ENCODE data around the gene PIK3CA.

PIK3CA gene

GRCh38 chr3:179181993-179182551 lies 33.9 kb downstream of the PIK3CA start:
- DNase-seq = no peak

GRCh38 chr3:179182902-179183301 lies 34.7 kb downstream of the PIK3CA start:
- H3K9ac ChIP-seq (ENCODE audit: low read depth, low read length) = no peak overlapping the region
- peaks cover 15% of the 10 kb centered on the region for H3K4me1 ChIP-seq (ENCODE audit: insufficient read depth, low read length)
- no peak overlapping the region for H2AFZ ChIP-seq (ENCODE audit: low read depth, low read length)
- no peak for ATAC-seq (ENCODE audit: insufficient read depth, low read depth)
- peaks cover 62% of the 10 kb centered on the region for H4K20me1 ChIP-seq (ENCODE audit: insufficient read depth, low read length)
- TF ChIP-seq CTCF (IDR thresholded peaks at IDR 0.05; ENCODE audit: borderline replicate concordance, extremely low read depth, low read length, poor library complexity, severe bottlenecking) (no peak), EZH2 (IDR thresholded peaks at IDR 0.05; ENCODE audit: borderline replicate concordance, low read depth, low read length, severe bottlenecking) (no peak)
- no peaks in the 10 kb centered on the region for H3K27me3 ChIP-seq (ENCODE audit: insufficient read depth, low read length, poor library complexity)
- H3K9me3 ChIP-seq (ENCODE audit: insufficient read depth, low read length, severe bottlenecking) = no peaks in the 10 kb centered on the region
- H3K79me2 ChIP-seq (ENCODE audit: insufficient read depth, low read length) = peaks cover 93% of the 10 kb centered on the region
- no peaks in the 10 kb centered on the region for H3K36me3 ChIP-seq (ENCODE audit: insufficient read depth, low read length)
- no peak overlapping the region for H3K4me2 ChIP-seq (ENCODE audit: insufficient read depth, low read length)
- H3K27ac ChIP-seq (ENCODE audit: low read length) = no peak overlapping the region
- DNase-seq = no peak
- H3K4me3 ChIP-seq (ENCODE audit: low read depth in 1 of 2, low read length in 2 of 2) = no peak overlapping the region

More at GRCh38 chr3:179181993-179182551, 33.9 kb downstream of the PIK3CA start:
- H3K27me3 ChIP-seq (ENCODE audit: insufficient read depth, low read length, poor library complexity) = no peaks in the 10 kb centered on the region
- H3K4me2 ChIP-seq (ENCODE audit: insufficient read depth, low read length) = no peak overlapping the region
- TF ChIP-seq CTCF (IDR thresholded peaks at IDR 0.05; ENCODE audit: borderline replicate concordance, extremely low read depth, low read length, poor library complexity, severe bottlenecking) (no peak), EZH2 (IDR thresholded peaks at IDR 0.05; ENCODE audit: borderline replicate concordance, low read depth, low read length, severe bottlenecking) (no peak)
- H3K36me3 ChIP-seq (ENCODE audit: insufficient read depth, low read length) = no peaks in the 10 kb centered on the region
- no peak overlapping the region for H3K9ac ChIP-seq (ENCODE audit: low read depth, low read length)
- H2AFZ ChIP-seq (ENCODE audit: low read depth, low read length) = no peak overlapping the region
- peaks cover 15% of the 10 kb centered on the region for H3K4me1 ChIP-seq (ENCODE audit: insufficient read depth, low read length)
- H3K9me3 ChIP-seq (ENCODE audit: insufficient read depth, low read length, severe bottlenecking) = no peaks in the 10 kb centered on the region
- no peak; the same call in 2 of the 3 replicates for ATAC-seq (ENCODE audit: insufficient read depth, low read depth)
- H3K4me3 ChIP-seq (ENCODE audit: low read depth in 1 of 2, low read length in 2 of 2) = no peak overlapping the region
- H4K20me1 ChIP-seq (ENCODE audit: insufficient read depth, low read length) = peaks cover 63% of the 10 kb centered on the region
- H3K79me2 ChIP-seq (ENCODE audit: insufficient read depth, low read length) = peaks cover 99% of the 10 kb centered on the region
- no peak overlapping the region for H3K27ac ChIP-seq (ENCODE audit: low read length)

GRCh38 chr3:179184826-179185225 lies 36.7 kb downstream of the PIK3CA start:
- ATAC-seq (ENCODE audit: insufficient read depth, low read depth) = no peak
- peaks cover 55% of the 10 kb centered on the region for H4K20me1 ChIP-seq (ENCODE audit: insufficient read depth, low read length)
- H3K4me2 ChIP-seq (ENCODE audit: insufficient read depth, low read length) = no peak overlapping the region
- no peaks in the 10 kb centered on the region for H3K36me3 ChIP-seq (ENCODE audit: insufficient read depth, low read length)
- H3K9me3 ChIP-seq (ENCODE audit: insufficient read depth, low read length, severe bottlenecking) = no peaks in the 10 kb centered on the region
- DNase-seq = no peak
- TF ChIP-seq EZH2 (IDR thresholded peaks at IDR 0.05; ENCODE audit: borderline replicate concordance, low read depth, low read length, severe bottlenecking) = no peak
- no peak for TF ChIP-seq CTCF (IDR thresholded peaks at IDR 0.05; ENCODE audit: borderline replicate concordance, extremely low read depth, low read length, poor library complexity, severe bottlenecking)
- H3K27ac ChIP-seq (ENCODE audit: low read length) = no peak overlapping the region
- no peaks in the 10 kb centered on the region for H3K27me3 ChIP-seq (ENCODE audit: insufficient read depth, low read length, poor library complexity)
- H3K4me3 ChIP-seq (ENCODE audit: low read depth in 1 of 2, low read length in 2 of 2) = no peak overlapping the region
- peaks cover 93% of the 10 kb centered on the region for H3K79me2 ChIP-seq (ENCODE audit: insufficient read depth, low read length)
- H3K9ac ChIP-seq (ENCODE audit: low read depth, low read length) = no peak overlapping the region
- H3K4me1 ChIP-seq (ENCODE audit: insufficient read depth, low read length) = peaks cover 14% of the 10 kb centered on the region
- no peak overlapping the region for H2AFZ ChIP-seq (ENCODE audit: low read depth, low read length)

Data from DND-41 (cell line).